GM03348 (cell line): Measurements from ENCODE around the gene MTMR4.
"Not testable (repeated sequence)": the region's sequence is repeated elsewhere in the genome, so short reads cannot be mapped to it uniquely, and the experiment has no call there.

Experiments used
- DNase-seq: peaks from one replicate; pipeline ENCODE4 v3.0.0; 2012; ENCODE audit warnings: low spot score

MTMR4 gene

DNA sequence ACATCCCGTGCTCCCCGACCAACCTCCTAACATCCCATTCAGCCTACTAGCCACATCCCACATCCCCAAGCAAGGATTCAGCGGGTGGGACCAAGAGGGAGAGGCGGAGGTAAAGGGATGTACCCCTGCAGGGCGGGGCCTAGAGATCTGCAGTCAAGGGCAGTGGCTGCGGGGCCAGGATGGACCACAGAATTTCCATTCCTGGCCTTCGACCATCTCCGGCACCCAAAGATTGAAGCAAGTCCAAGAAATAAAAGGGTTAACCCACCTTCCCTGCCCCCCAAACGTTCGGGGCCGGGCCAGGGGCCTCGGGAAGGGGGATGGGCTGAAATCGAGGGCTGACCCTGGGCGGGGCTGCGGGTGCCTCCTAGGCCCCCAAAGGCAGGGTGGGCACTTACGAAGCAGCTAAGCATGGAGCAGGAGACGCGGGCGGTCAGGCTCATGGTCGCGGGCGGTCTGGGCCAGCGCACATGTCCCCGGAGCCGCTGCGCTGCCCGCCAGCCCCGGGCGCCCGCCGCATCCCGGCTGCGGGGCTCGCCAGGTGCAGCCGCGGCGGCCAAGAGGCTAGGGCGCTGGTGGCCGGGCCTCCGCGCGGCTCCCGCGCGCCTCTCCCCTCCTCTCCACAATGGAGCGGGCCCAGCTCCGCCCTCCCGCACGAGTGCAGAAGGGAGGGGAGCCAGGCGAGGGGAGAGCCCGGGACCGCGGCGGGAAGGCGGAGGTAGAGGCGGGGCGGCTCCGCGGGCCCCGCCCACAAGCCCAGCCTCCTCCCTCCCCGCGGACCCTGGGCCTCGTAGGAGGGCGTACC is at the start of gene MTMR4:
Gene MTMR4 (minus strand): TSS at position 674 of the 805 bp plus-strand sequence. CDS start 231 bp downstream, at position 443.
- DNase-seq, result peak; percentile 96

DNA sequence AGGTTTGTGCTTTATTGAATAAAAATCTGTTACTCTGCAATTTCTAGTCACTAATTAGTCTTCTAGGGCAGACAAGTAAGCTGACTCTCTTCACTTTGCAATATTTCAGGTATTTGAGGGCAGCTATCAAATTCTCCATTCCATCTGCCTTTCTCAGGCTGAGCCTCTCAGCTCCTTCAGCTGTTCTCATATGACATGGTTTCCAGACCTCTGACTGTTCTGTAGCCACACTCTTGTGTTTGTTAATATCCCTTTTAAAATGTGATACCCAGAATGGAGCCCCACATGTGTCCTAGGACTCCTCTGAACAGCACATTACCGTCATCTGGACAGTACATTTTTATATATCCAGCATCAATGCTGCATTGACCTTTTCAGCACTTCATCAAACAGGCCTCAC is 46.1 kb upstream of the MTMR4 start:
- no peak for DNase-seq

DNA sequence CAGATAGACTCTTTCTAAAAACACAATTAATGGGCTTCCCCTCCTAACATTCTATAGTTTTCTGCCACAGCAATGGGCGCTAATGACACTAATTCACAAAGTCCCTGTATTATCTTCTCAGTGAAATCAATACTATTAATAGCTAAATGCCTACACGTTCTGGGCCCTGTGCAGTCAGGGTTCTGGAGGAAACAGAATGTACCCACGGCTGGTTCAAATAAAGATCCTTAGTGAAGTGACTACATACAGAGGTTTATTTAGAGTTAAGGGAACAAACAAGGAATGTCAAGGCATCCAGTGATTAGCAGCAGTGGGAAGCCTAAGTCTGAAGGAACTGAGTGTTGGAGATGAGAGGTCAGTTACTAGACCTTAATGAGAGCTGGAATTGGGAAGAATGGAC is 43.5 kb upstream of the MTMR4 start:
- DNase-seq, result no peak

DNA sequence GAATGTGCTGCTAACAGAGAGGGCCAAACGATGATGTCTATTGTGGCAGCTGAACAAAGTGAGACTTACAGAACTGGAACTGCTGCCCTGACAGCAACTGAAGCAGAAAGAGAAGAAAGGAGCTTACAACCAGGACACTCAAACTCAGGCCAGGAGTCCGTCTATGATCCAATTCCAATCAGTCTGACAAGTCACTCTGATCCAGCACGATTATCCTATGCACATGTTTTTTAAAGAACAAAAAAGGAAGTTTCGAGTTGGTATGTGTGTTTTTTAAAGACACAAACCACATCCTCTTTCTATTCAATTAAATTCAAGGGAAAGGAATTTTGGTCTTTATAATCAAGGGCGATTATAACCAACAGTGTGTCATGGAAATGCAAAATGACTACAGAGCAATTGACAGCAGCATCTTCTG is 42.4 kb upstream of the MTMR4 start:
- no peak for DNase-seq

DNA sequence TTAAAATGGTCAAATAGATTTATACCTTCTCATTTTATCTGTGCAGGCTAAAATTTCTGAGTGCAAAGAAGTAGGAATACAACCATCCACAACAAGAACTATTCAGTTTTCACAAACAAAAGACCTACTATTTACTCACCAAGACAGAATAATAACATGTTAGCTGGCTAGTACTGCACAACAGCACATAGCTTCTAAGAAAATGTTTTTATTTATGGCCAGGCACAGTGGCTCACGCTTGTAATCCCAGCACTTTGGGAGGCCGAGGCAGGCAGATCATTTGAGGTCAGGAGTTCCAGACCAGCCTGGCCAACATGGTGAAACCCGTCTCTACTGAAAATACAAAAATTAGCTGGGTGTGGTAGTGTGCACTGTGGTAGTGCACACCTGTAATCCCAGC is 40.7 kb upstream of the MTMR4 start:
- DNase-seq, result not testable (repeated sequence)

- DNase-seq, result no peak
Measured at GRCh38 chr17:58541249-58541648, 26.8 kb upstream of the MTMR4 start.

DNA sequence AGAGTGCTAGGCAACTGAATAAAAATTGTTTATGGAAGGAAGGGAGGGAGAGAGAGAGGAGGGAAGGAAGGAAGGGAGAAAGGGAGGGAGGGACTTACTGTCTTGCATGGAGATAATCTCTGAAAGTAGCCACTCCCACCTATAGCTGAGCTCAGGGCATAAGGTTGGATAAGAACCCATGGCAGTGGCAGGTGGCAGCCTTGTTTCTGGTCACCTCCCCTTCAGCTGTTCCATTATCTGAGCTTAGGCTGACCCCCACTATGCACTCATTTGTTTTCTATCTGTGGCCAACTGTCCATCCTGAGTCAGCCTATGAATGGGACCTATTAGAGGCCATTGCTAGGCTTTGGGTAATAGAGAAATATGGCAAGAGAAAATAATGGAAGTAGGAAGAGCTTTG is 25.3 kb upstream of the MTMR4 start:
- DNase-seq, result no peak

DNA sequence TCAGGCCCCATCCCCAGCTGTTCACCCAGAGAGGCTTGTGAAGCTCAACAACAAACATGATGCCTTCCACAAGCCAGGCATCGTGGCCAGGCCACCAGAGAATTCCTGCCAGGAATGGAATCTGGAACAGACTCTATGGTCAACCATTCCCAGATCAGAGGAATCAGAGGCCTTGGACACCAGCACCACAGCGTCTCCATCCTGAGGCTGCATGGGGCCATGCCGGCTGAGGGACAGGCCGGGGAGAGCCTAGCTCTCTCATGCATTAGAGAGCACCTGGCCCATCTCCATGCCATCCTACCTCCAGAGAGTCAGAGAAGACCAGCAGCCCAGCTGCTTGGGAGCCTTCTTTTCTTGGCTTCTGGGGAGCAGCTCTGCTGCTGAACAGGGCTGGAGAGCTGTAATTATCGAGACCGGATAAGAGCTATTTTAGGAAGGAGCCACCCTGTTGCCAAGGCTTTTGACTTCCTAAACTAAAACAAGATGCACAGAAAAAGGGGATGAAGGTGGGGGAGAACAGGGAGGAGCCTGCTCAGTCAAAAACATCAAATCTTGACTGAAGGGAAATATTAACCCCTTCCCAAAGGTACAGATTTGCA is 24.5 kb upstream of the MTMR4 start:
- DNase-seq, result no peak

DNA sequence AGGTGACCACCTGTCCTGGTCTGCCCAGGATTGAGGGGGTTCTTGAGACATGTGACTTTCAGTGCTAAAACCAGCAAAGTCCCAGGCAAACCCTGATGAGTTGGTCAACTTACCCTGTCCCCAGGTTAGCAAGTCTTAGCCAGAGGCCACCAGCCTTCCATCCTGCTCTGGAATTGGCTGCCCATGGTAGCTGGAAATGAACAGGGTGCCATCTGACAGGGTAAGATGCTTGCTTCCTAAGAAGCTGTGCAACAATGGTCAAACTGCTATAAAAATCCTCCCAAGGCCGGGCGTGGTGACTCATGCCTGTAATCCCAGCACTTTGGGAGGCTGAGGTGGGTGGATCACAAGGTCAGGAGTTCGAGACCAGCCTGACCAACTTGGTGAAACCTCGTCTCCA is 22.8 kb upstream of the MTMR4 start:
- DNase-seq, result no peak

GRCh38 chr17:58536542-58536941 is 22.1 kb upstream of the MTMR4 start:
- DNase-seq, result no peak

- peak; percentile 38 for DNase-seq
Measured at GRCh38 chr17:58535431-58535830, 21.0 kb upstream of the MTMR4 start.

DNA sequence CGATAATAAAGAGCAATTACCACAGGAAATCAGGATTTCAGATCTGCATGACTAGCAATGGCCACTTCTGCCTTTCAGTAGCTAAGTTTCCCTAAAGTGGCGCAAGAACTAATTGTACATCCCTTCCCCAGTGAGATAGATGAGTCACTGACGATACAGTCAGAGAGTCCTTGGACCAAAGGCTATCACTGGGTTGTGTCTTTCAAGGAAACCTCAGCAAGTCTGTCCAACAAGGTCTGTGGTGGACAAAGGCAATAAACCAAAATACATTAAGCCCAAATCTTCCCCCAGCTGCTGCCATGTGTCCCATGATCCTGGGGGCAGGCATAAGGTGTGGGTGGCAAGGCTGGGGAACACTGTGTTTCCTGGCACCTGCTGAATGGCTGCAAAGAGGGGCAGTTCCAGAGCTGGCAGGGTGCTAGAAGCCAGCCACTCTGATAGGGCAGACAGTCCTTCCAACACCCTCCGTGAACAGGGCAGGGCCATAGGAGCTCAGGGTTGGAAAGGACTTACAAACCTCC is 20.5 kb upstream of the MTMR4 start:
- peak; percentile 48 for DNase-seq

GRCh38 chr17:58534331-58534730 is 19.9 kb upstream of the MTMR4 start:
- no peak for DNase-seq

DNA sequence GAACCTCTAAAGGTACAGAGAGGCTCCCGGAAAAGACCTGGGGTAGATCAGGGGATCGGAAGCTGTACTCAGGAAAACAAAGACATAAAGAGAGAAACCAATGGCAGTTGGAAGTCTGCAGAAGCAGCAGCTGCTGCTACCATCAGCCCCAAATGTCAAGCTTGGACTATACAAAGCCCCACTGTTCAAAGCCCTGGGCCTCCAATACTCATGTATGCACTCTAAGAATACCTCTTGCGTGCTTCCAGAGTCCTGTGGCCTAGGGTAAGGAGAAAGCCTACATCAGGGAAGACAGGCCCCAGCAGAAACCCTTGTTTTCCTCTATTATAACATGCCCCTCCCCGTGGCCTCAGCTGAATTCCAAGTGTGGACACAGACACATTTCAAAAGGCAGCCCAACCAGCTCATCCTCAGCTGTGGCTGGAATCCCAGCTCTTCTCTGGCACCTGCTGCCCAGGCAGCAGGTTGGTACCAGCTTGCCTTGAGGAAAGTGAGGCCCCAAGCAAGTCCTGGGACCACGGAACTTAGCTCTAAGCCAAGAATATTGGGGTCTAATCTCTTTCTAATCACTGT is 19.3 kb upstream of the MTMR4 start:
- DNase-seq, result no peak

GRCh38 chr17:58532555-58532951 is 18.1 kb upstream of the MTMR4 start:
- no peak for DNase-seq

GRCh38 chr17:58531661-58532554 is 17.5 kb upstream of the MTMR4 start:
- peak; percentile 88 for DNase-seq

DNA sequence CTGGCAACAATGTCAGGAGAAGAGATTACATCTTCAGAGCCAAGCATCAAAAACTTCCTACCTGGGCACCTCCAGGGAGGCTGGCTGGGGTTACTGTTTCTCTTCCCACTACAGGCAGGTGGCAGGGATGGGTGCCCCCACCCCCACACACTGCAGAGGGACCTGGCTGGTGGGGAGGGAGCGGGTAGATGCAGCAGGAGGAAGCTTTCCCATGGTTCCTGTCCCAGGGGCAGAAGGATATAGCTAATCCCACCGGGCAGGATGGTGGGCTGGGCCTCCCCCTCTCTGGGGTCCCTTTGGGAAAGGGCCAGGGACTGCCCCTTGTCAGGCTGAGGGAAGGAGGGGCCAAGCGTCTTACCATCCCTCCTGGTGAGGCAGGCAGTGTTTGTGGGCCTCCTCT is 16.7 kb upstream of the MTMR4 start:
- DNase-seq, result no peak

DNA sequence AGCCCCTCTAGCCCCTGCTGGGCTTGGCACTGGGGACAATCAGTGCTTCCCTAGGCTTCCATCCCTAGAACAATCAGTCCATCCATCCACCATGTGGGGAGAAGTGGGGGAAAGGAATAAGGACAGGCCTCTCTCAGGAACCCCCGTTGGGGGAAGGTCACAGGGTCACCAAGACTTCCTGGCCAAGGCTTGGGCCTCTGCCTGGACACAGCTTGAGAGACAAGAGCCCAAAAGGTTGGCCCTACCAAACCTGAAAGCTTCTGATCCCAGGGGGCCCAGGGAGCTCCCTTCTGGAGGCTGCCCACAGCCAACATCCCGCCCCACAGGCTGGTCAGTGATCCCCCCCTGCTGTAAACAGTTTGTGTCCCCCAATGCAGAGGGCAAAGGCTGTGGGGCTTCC is 16.2 kb upstream of the MTMR4 start:
- DNase-seq, result no peak

DNA sequence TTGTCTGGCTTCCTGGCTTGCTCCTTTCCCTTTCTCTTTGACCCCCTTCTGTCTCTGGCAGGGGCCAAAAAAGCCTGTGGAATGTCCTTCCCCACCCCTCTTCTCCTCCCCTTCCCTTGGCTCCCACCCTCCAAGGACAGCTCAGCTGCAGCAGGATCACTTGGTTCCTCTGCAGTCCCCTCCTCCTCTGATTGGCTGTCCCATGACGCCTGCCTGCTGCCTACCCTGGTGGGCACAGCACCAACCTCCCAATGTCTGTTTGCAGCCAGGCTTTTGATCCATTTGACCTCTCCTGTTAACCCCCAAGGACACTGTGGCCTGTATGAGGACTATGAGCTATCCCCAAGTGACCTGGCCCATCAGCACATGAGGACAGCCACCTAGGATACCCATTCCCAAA is 14.8 kb upstream of the MTMR4 start:
- DNase-seq, result no peak

DNA sequence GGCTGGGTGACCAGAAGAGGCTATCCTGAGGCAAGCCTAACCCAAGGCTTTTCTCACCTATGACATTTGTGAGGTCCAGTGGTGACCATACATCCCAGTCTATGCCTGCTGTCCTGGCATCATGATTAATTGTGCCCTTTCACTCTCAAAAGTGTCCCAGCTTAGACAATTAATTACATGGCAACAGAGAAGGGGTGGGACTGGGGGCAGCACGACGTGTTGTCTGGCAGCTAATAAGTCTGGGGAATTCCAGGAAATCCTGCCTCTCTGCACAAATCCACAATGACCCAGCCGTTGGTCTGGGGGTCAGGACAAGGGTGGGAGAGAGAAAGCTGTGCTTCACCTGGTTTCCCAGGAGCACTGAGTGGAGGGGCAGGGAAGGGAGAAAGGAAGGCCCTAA is 14.0 kb upstream of the MTMR4 start:
- DNase-seq, result no peak

DNA sequence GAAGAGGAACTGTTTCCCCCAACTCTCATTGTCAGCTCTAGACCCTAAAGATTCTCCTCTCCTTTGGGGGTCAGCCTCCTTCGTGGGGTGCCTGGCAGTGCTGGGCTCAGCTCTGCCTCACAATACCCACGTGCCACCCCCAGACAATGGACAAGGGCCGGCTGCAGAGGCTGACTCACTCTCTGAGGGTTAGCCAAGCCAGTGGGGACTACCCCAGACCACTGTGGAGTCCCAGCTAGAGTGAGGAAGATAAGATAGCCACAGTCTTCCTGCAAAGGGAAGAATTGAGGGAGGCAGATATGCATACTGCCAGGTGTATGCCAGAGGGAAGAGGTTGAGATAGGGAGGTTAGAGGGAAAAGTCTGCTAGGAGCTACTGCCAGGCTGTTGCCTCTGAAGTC is 13.5 kb upstream of the MTMR4 start:
- DNase-seq, result no peak

GRCh38 chr17:58527306-58527705 is 12.9 kb upstream of the MTMR4 start:
- DNase-seq, result no peak
